IPS-20b (cell line): ENCODE results near the gene GNG3.
"Not testable (repeated sequence)": the region's sequence is repeated elsewhere in the genome, so short reads cannot be mapped to it uniquely, and the experiment has no call there.

ENCODE experiments used
- H3K27ac ChIP-seq: one replicate; pipeline ENCODE4 v1.5.1; 2013; ENCODE audit warnings: low read length
- H3K27me3 ChIP-seq: 2 replicates; pipeline ENCODE4 v1.6.1; 2013; ENCODE audit warnings: mild to moderate bottlenecking, low read length, inconsistent platforms; ENCODE audit not compliant: insufficient read depth
- H3K36me3 ChIP-seq: 2 replicates; pipeline ENCODE4 v1.6.1; 2013; ENCODE audit warnings: low read depth, mild to moderate bottlenecking, inconsistent platforms, low read length, moderate library complexity; ENCODE audit not compliant: insufficient read depth
- H3K4me1 ChIP-seq: 2 replicates; pipeline ENCODE4 v1.6.1; 2013; ENCODE audit warnings: mild to moderate bottlenecking, control low read depth, inconsistent platforms, low read length, moderate library complexity; ENCODE audit not compliant: insufficient read depth
- H3K4me3 ChIP-seq: 2 replicates; pipeline ENCODE4 v1.5.1; 2013; ENCODE audit warnings: mild to moderate bottlenecking, low read length, inconsistent platforms
- H3K9ac ChIP-seq: 2 replicates; pipeline ENCODE4 v1.6.1; 2013; ENCODE audit warnings: low read depth, mild to moderate bottlenecking, inconsistent platforms, low read length, moderate library complexity
- H3K9me3 ChIP-seq: 2 replicates; pipeline ENCODE4 v1.6.1; 2013; ENCODE audit warnings: mild to moderate bottlenecking, low read depth, low read length, inconsistent platforms; ENCODE audit not compliant: insufficient read depth

GNG3 gene

GRCh38 chr11:62689421-62690183, 17.9 kb upstream of the GNG3 start, which contains the start of gene LRRN4CL:
Gene LRRN4CL, minus strand, starts transcription at chr11:62689530. Its CDS starts 1,022 bp downstream, at chr11:62688508.
- Histone ChIP-seq H3K9me3 (no peaks in the 10 kb centered on the region), H3K36me3 (peaks cover 38% of the 10 kb centered on the region), H3K4me3 (no peak within 1 kb of the TSS), H3K4me1 (no peaks in the 10 kb centered on the region), H3K27ac (no peak within 1 kb of the TSS), H3K27me3 (no peaks in the 10 kb centered on the region), H3K9ac (no peak within 1 kb of the TSS)

GRCh38 chr11:62693624-62694023, 13.9 kb upstream of the GNG3 start:
- peaks cover 38% of the 10 kb centered on the region for H3K36me3 ChIP-seq
- not testable (repeated sequence) for H3K27me3 ChIP-seq, H3K27ac ChIP-seq, H3K9me3 ChIP-seq, H3K9ac ChIP-seq, H3K4me3 ChIP-seq, H3K4me1 ChIP-seq

GRCh38 chr11:62694455-62695167, 12.9 kb upstream of the GNG3 start:
- peaks cover 38% of the 10 kb centered on the region for H3K36me3 ChIP-seq
- no peak overlapping the region for H3K4me3 ChIP-seq
- no peaks in the 10 kb centered on the region for H3K9me3 ChIP-seq
- H3K27ac ChIP-seq = peak overlapping the region; percentile 49
- H3K27me3 ChIP-seq = no peaks in the 10 kb centered on the region
- no peak overlapping the region for H3K9ac ChIP-seq
- H3K4me1 ChIP-seq = no peaks in the 10 kb centered on the region

- H3K9ac ChIP-seq = no peak overlapping the region
- peaks cover 25% of the 10 kb centered on the region for H3K36me3 ChIP-seq
- no peak overlapping the region for H3K27ac ChIP-seq
- H3K27me3 ChIP-seq = no peaks in the 10 kb centered on the region
- no peak overlapping the region for H3K4me3 ChIP-seq
- H3K4me1 ChIP-seq = peaks cover 3% of the 10 kb centered on the region; the same call in 1 of the 2 replicates
- H3K9me3 ChIP-seq = no peaks in the 10 kb centered on the region
Observed at GRCh38 chr11:62702246-62702645, 5.2 kb upstream of the GNG3 start.

- Histone ChIP-seq H3K36me3 (peaks cover 25% of the 10 kb centered on the region), H3K4me1 (peaks cover 17% of the 10 kb centered on the region; the same call in 1 of the 2 replicates)
- not testable (repeated sequence) for H3K27ac ChIP-seq, H3K9me3 ChIP-seq, H3K27me3 ChIP-seq, H3K9ac ChIP-seq, H3K4me3 ChIP-seq
Observed at GRCh38 chr11:62703921-62704320, 3.6 kb upstream of the GNG3 start.

GRCh38 chr11:62705413-62705812, 2.1 kb upstream of the GNG3 start:
- H3K9me3 ChIP-seq = no peaks in the 10 kb centered on the region
- no peaks in the 10 kb centered on the region for H3K27me3 ChIP-seq
- peak overlapping the region; percentile 91 for H3K9ac ChIP-seq
- H3K36me3 ChIP-seq = peaks cover 29% of the 10 kb centered on the region
- H3K4me1 ChIP-seq = peaks cover 21% of the 10 kb centered on the region; the same call in 1 of the 2 replicates
- H3K27ac ChIP-seq = no peak overlapping the region
- peak overlapping the region; percentile 88 for H3K4me3 ChIP-seq

GRCh38 chr11:62705880-62706849, 1.3 kb upstream of the GNG3 start:
- Histone ChIP-seq H3K9me3 (no peaks in the 10 kb centered on the region), H3K27me3 (no peaks in the 10 kb centered on the region), H3K4me1 (peaks cover 24% of the 10 kb centered on the region; the same call in 1 of the 2 replicates), H3K27ac (peak overlapping the region; percentile 41), H3K4me3 (peak overlapping the region; percentile 88), H3K36me3 (peaks cover 30% of the 10 kb centered on the region), H3K9ac (peak overlapping the region; percentile 91)

GRCh38 chr11:62706850-62707247, 627 bp upstream of the GNG3 start:
- Histone ChIP-seq H3K27me3 (no peaks in the 10 kb centered on the region), H3K27ac (peak overlapping the region; percentile 41), H3K4me1 (peaks cover 24% of the 10 kb centered on the region; the same call in 1 of the 2 replicates), H3K9ac (peak overlapping the region; percentile 87; the same call in 1 of the 2 replicates), H3K4me3 (peak overlapping the region; percentile 88), H3K36me3 (peaks cover 31% of the 10 kb centered on the region), H3K9me3 (no peaks in the 10 kb centered on the region)

GRCh38 chr11:62708392-62708791, 916 bp downstream of the GNG3 start:
- peaks cover 38% of the 10 kb centered on the region for H3K36me3 ChIP-seq

GRCh38 chr11:62708793-62709192, 1.3 kb downstream of the GNG3 start:
- peak overlapping the region; percentile 88 for H3K9ac ChIP-seq
- H3K36me3 ChIP-seq = peaks cover 42% of the 10 kb centered on the region
- H3K4me3 ChIP-seq = peak overlapping the region; percentile 93
- H3K4me1 ChIP-seq = peaks cover 24% of the 10 kb centered on the region; the same call in 1 of the 2 replicates
- no peaks in the 10 kb centered on the region for H3K9me3 ChIP-seq
- H3K27ac ChIP-seq = peak overlapping the region; percentile 98
- H3K27me3 ChIP-seq = no peaks in the 10 kb centered on the region

More at GRCh38 chr11:62708392-62708791, 916 bp downstream of the GNG3 start:
- Histone ChIP-seq H3K27me3 (no peaks in the 10 kb centered on the region), H3K4me1 (peaks cover 24% of the 10 kb centered on the region; the same call in 1 of the 2 replicates), H3K4me3 (peak overlapping the region; percentile 93), H3K27ac (peak overlapping the region; percentile 98), H3K9me3 (no peaks in the 10 kb centered on the region), H3K9ac (peak overlapping the region; percentile 88)
